ENCODE data around the gene ALK. TPM values are rescaled to one million over a fixed set of nuclear protein-coding genes. Genes with fewer than 3 reads are reported as not detected.

The ALK gene
- total RNA-seq, 2 donors from 2014 or later, result 0.13 to 0.46 TPM

DNA sequence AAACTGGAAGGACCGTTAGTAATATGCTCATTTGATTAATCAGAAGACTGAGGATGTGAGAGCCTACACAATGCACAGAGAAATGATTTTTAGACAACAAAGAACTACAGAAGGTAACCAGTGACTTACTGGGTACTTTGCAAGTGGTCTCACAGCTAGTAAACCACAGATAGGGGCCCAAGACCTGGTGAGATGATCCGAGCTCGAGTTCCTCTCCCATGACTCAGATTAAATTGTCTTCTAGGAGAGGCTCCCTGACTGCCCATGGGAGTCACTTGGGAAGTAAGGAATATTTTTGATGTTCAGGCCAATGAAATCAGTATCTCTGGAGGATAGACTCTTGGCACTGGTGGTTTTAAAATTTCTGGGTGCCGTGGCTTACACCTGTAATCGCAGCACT, 586.0 kb downstream of the ALK start:
- H3K9ac ChIP-seq (ENCODE audit: extremely low read depth, low read length, poor library complexity, severe bottlenecking), result no peak overlapping the region
- TF ChIP-seq, protein P1, sequence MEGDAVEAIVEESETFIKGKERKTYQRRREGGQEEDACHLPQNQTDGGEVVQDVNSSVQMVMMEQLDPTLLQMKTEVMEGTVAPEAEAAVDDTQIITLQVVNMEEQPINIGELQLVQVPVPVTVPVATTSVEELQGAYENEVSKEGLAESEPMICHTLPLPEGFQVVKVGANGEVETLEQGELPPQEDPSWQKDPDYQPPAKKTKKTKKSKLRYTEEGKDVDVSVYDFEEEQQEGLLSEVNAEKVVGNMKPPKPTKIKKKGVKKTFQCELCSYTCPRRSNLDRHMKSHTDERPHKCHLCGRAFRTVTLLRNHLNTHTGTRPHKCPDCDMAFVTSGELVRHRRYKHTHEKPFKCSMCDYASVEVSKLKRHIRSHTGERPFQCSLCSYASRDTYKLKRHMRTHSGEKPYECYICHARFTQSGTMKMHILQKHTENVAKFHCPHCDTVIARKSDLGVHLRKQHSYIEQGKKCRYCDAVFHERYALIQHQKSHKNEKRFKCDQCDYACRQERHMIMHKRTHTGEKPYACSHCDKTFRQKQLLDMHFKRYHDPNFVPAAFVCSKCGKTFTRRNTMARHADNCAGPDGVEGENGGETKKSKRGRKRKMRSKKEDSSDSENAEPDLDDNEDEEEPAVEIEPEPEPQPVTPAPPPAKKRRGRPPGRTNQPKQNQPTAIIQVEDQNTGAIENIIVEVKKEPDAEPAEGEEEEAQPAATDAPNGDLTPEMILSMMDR (conservative IDR thresholded peaks at IDR 0.05), result no peak
- H3K36me3 Mint-ChIP-seq (ENCODE audit: low read depth), result no peaks in the 10 kb centered on the region
- H3K27me3 Mint-ChIP-seq (ENCODE audit: insufficient read depth), result no peaks in the 10 kb centered on the region
- H3K27me3 ChIP-seq (ENCODE audit: control insufficient read depth, insufficient read depth, low read length, poor library complexity, severe bottlenecking), result no peaks in the 10 kb centered on the region
- H3K4me1 ChIP-seq (ENCODE audit: control insufficient read depth, insufficient read depth, low read length), result no peaks in the 10 kb centered on the region
- no peaks in the 10 kb centered on the region for H3K4me1 Mint-ChIP-seq
- no peaks in the 10 kb centered on the region for H3K9me3 Mint-ChIP-seq
- WGBS, 2 experiments (ENCODE audit: insufficient coverage in 1 of 2, insufficient read length in 1 of 2), result 80 to 92% methylated on average over 3 to 5 of the region's 5 CpGs
- no peaks in the 10 kb centered on the region for H3K9me3 ChIP-seq (ENCODE audit: control insufficient read depth, low read length)
- no peaks in the 10 kb centered on the region for H3K36me3 ChIP-seq (ENCODE audit: control insufficient read depth, insufficient read depth, low read length)
- H3K27ac Mint-ChIP-seq, result no peak overlapping the region
- no peak overlapping the region for H3K4me3 ChIP-seq (ENCODE audit: low read length)
- H3K4me3 Mint-ChIP-seq, result no peak overlapping the region
- no peak for DNase-seq
- no peak overlapping the region for H3K27ac ChIP-seq (ENCODE audit: low read depth, low read length)

DNA sequence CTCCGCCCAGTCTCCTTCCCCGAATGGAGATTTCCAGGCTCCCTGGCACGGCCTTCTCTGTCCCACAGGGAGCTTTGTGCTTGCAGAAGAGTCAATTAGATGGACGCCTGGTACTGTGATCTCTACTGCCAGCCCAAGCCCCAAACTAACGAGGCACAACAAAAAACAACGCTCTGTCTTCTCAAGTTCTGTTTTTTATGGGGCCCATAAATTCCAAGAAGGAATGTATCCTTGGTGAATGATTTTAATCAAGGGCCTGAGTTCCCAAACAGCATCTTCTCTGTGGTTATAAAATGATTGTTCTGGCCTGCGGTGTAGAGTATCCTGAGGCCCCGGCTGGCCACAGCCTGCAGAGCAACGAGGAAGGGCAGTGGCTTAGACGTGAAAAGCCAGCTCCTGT, 586.7 kb downstream of the ALK start:
- H3K4me3 ChIP-seq (ENCODE audit: low read length), result no peak overlapping the region
- Mint-ChIP-seq H3K36me3 (ENCODE audit: low read depth) (no peaks in the 10 kb centered on the region), H3K9me3 (no peaks in the 10 kb centered on the region), H3K27me3 (ENCODE audit: insufficient read depth) (no peaks in the 10 kb centered on the region), H3K27ac (no peak overlapping the region), H3K4me3 (no peak overlapping the region), H3K4me1 (no peaks in the 10 kb centered on the region)
- no peak overlapping the region for H3K9ac ChIP-seq (ENCODE audit: extremely low read depth, low read length, poor library complexity, severe bottlenecking)
- 89% methylated on average over 4 to 10 of the region's 10 CpGs for WGBS, 2 experiments (ENCODE audit: insufficient coverage in 1 of 2, insufficient read length in 1 of 2)
- no peak for DNase-seq
- no peaks in the 10 kb centered on the region for H3K9me3 ChIP-seq (ENCODE audit: control insufficient read depth, low read length)
- H3K4me1 ChIP-seq (ENCODE audit: control insufficient read depth, insufficient read depth, low read length), result no peaks in the 10 kb centered on the region
- H3K27ac ChIP-seq (ENCODE audit: low read depth, low read length), result no peak overlapping the region
- TF ChIP-seq, protein P1 (conservative IDR thresholded peaks at IDR 0.05), result no peak
- H3K36me3 ChIP-seq (ENCODE audit: control insufficient read depth, insufficient read depth, low read length), result no peaks in the 10 kb centered on the region
- no peaks in the 10 kb centered on the region for H3K27me3 ChIP-seq (ENCODE audit: control insufficient read depth, insufficient read depth, low read length, poor library complexity, severe bottlenecking)

DNA sequence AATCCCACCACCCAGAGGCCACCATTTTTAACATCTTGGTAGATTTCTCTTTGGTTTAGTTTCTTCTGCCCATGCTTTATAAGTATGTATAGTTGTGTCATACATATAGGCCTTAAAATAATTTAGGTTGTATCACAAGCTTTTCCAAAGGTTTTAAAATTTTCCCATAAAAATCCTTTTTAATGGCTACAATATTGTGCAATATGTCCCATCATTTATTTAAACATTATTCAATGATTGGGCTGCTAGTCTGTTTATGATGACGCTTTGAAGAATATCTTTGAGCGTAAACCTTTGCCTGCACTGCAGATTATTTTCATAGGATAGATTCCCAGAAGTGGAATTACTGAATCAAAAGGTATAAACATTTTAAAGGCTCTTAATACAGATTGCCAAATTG, 588.8 kb downstream of the ALK start:
- Mint-ChIP-seq H3K9me3 (no peaks in the 10 kb centered on the region), H3K4me3 (no peak overlapping the region), H3K27ac (no peak overlapping the region), H3K4me1 (no peaks in the 10 kb centered on the region), H3K27me3 (ENCODE audit: insufficient read depth) (no peaks in the 10 kb centered on the region), H3K36me3 (ENCODE audit: low read depth) (no peaks in the 10 kb centered on the region)
- Histone ChIP-seq H3K4me3 (ENCODE audit: low read length) (no peak overlapping the region), H3K9ac (ENCODE audit: extremely low read depth, low read length, poor library complexity, severe bottlenecking) (no peak overlapping the region), H3K27me3 (ENCODE audit: control insufficient read depth, insufficient read depth, low read length, poor library complexity, severe bottlenecking) (no peaks in the 10 kb centered on the region), H3K27ac (ENCODE audit: low read depth, low read length) (no peak overlapping the region), H3K9me3 (ENCODE audit: control insufficient read depth, low read length) (no peaks in the 10 kb centered on the region), H3K4me1 (ENCODE audit: control insufficient read depth, insufficient read depth, low read length) (no peaks in the 10 kb centered on the region), H3K36me3 (ENCODE audit: control insufficient read depth, insufficient read depth, low read length) (no peaks in the 10 kb centered on the region)
- DNase-seq, result no peak
- 93% methylated on average over 2 of the region's 2 CpGs; no CpG with 5 or more reads in 1 of the 2 experiments for WGBS, 2 experiments (ENCODE audit: insufficient coverage in 1 of 2, insufficient read length in 1 of 2)
- TF ChIP-seq, protein P1 (conservative IDR thresholded peaks at IDR 0.05), result no peak
